A549 (cell line): ENCODE data around the gene MZF1. TPM values are rescaled to one million over a fixed set of nuclear protein-coding genes. Genes with fewer than 3 reads are reported as not detected.

ENCODE experiments used
- ATAC-seq, 2 experiments: fragments of 200-7000 bp in 1 of 2; fragments of >200 bp in 1 of 2; cut with Nextera tagmentation in 1 of 2; cut with Tn5 transposase in 1 of 2; 3 replicates each; pipeline versions ENCODE4 v1.8.0 to v1.9.1; 2018 to 2020; ENCODE audit warnings: mild to moderate bottlenecking in 1 of 2, moderate library complexity in 1 of 2
- CTCF ChIA-PET: fragments of 300-600 bp; sonication (Branson Sonifier 250); formaldehyde crosslinking; extraction: SDS; loops from one replicate; lab custom pipeline; 2021; ENCODE audit warnings: antibody characterized with exemption, inconsistent platforms; lab: Yijun Ruan, JAX
- POLR2A ChIA-PET: fragments of 350-600 bp; formaldehyde crosslinking; extraction: SDS; loops from one replicate; lab custom pipeline; 2021; ENCODE audit warnings: antibody characterized with exemption, inconsistent platforms; lab: Yijun Ruan, JAX
- DNase-seq, 2 experiments: peaks; one replicate each; pipeline versions ENCODE4 v3.0.0 to v3.0.0-alpha.2; 2011 to 2016; ENCODE audit warnings: low read depth in 1 of 2, low spot score in 1 of 2
- FAIRE-seq: peaks from 2 replicates; lab custom pipeline; 2011; peaks lifted over from hg19 to GRCh38; lab: Jason Lieb, UNC
- H3K27ac ChIP-seq, 2 experiments: fragments of >200 bp; sonication (Bioruptor Twin); formaldehyde crosslinking; 3 replicates each; pipeline ENCODE4 v1.5.1; 2016 to 2017
- H3K4me1 ChIP-seq: fragments of >200 bp; sonication (Bioruptor Twin); formaldehyde crosslinking; 3 replicates; pipeline ENCODE4 v1.6.1; 2016
- H3K4me2 ChIP-seq: fragments of >200 bp; sonication (Bioruptor Twin); formaldehyde crosslinking; 3 replicates; pipeline ENCODE4 v1.6.1; 2016
- H3K4me3 ChIP-seq: fragments of >200 bp; sonication (Bioruptor Twin); formaldehyde crosslinking; 3 replicates; pipeline ENCODE4 v1.5.1; 2016
- H3K9me3 ChIP-seq: fragments of >200 bp; sonication (Bioruptor Twin); formaldehyde crosslinking; 3 replicates; pipeline ENCODE4 v1.6.1; 2016
- ATOH8 ChIP-seq: fragments of 250-450 bp; sonication (Bioruptor Pico); IDR thresholded peaks from 2 replicates; pipeline ENCODE4 v1.5.0; 2020; ENCODE audit warnings: low read depth, mild to moderate bottlenecking, moderate library complexity
- BCL3 ChIP-seq: fragments of >200 bp; sonication (Bioruptor Twin); formaldehyde crosslinking; IDR thresholded peaks from 3 replicates; pipeline ENCODE4 v1.6.1; 2016
- BHLHE40 ChIP-seq: IDR thresholded peaks from 2 replicates; pipeline ENCODE4 v1.6.1; 2012; ENCODE audit warnings: low read depth, low read length, inconsistent platforms
- CBX2 ChIP-seq: fragments of 200-600 bp; sonication (generic); IDR thresholded peaks from 2 replicates; pipeline ENCODE4 v1.6.1; 2016; ENCODE audit warnings: low read depth, mild to moderate bottlenecking, borderline replicate concordance
- CBX8 ChIP-seq: fragments of 200-600 bp; sonication (generic); IDR thresholded peaks from 2 replicates; pipeline ENCODE4 v1.6.1; 2016
- CEBPB ChIP-seq, 2 experiments: fragments of >200 bp in 1 of 2; sonication (Bioruptor Twin) in 1 of 2; formaldehyde crosslinking in 1 of 2; IDR thresholded peaks; 2 replicates each; pipeline ENCODE4 v1.6.1; 2012 to 2016
- CHD2 ChIP-seq: fragments of 150-350 bp; IDR thresholded peaks from 2 replicates; pipeline ENCODE4 v1.6.1; 2014; ENCODE audit warnings: low read length; ENCODE audit not compliant: partially characterized antibody
- EHF ChIP-seq: fragments of 250-450 bp; sonication (Bioruptor Pico); IDR thresholded peaks from 2 replicates; pipeline ENCODE4 v1.5.0; 2020; ENCODE audit warnings: mild to moderate bottlenecking
- EHMT2 ChIP-seq: fragments of 200-600 bp; sonication (generic); IDR thresholded peaks from 2 replicates; pipeline ENCODE4 v1.6.1; 2016; ENCODE audit warnings: antibody characterized with exemption, low read depth, mild to moderate bottlenecking, moderate library complexity
- EP300 ChIP-seq, 2 experiments: fragments of >200 bp; sonication (Bioruptor Twin); formaldehyde crosslinking; IDR thresholded peaks; 2 replicates in 1 of 2; 3 replicates in 1 of 2; pipeline ENCODE4 v1.6.1; 2016 to 2017
- ESRRA ChIP-seq: fragments of 150-350 bp; IDR thresholded peaks from 2 replicates; pipeline ENCODE4 v1.6.1; 2014; ENCODE audit warnings: mild to moderate bottlenecking, low read length, borderline replicate concordance
- FOSB ChIP-seq: fragments of 250-450 bp; sonication (Bioruptor Pico); IDR thresholded peaks from 2 replicates; pipeline ENCODE4 v1.5.0; 2020; ENCODE audit warnings: mild to moderate bottlenecking, moderate library complexity
- FOXS1 ChIP-seq: fragments of 250-450 bp; sonication (Bioruptor Pico); IDR thresholded peaks from 2 replicates; pipeline ENCODE4 v1.5.0; 2020; ENCODE audit warnings: mild to moderate bottlenecking, moderate library complexity
- HES2 ChIP-seq: fragments of >200 bp; sonication (Bioruptor Twin); formaldehyde crosslinking; IDR thresholded peaks from 2 replicates; pipeline ENCODE4 v1.6.1; 2016
- HEYL ChIP-seq: fragments of 250-450 bp; sonication (Bioruptor Pico); IDR thresholded peaks from 2 replicates; pipeline ENCODE4 v1.8.0; 2021; ENCODE audit warnings: mild to moderate bottlenecking, moderate library complexity
- HMGXB4 ChIP-seq: fragments of 250-450 bp; sonication (Bioruptor Pico); IDR thresholded peaks from 2 replicates; pipeline ENCODE4 v1.5.0; 2021; ENCODE audit warnings: mild to moderate bottlenecking, moderate library complexity, borderline replicate concordance
- HOXB5 ChIP-seq: fragments of 250-450 bp; sonication (Bioruptor Pico); IDR thresholded peaks from 2 replicates; pipeline ENCODE4 v1.5.0; 2020; ENCODE audit warnings: mild to moderate bottlenecking, moderate library complexity
- JUNB ChIP-seq: fragments of >200 bp; sonication (Bioruptor Twin); formaldehyde crosslinking; IDR thresholded peaks from 2 replicates; pipeline ENCODE4 v1.6.1; 2016
- MAFK ChIP-seq: fragments of 450-650 bp; IDR thresholded peaks from 2 replicates; pipeline ENCODE4 v1.6.1; 2014; ENCODE audit not compliant: partially characterized antibody
- MAZ ChIP-seq: fragments of 150-350 bp; IDR thresholded peaks from 2 replicates; pipeline ENCODE4 v1.6.1; 2014; ENCODE audit warnings: antibody characterized with exemption, low read depth, low read length, borderline replicate concordance
- MYC ChIP-seq: IDR thresholded peaks from 2 replicates; pipeline ENCODE4 v1.6.1; 2012; ENCODE audit warnings: mild to moderate bottlenecking, inconsistent platforms, low read length, improper control_type of control experiment, borderline replicate concordance
- NFE2L2 ChIP-seq: fragments of 150-350 bp; conservative IDR thresholded peaks from 2 replicates; pipeline ENCODE4 v1.6.1; 2014; ENCODE audit warnings: low read length
- NPAS2 ChIP-seq: fragments of 250-450 bp; sonication (Bioruptor Pico); IDR thresholded peaks from 2 replicates; pipeline ENCODE4 v1.8.0; 2022; ENCODE audit warnings: mild to moderate bottlenecking, moderate library complexity, borderline replicate concordance
- NR3C1 ChIP-seq: fragments of >200 bp; sonication (Bioruptor Twin); formaldehyde crosslinking; IDR thresholded peaks from 3 replicates; pipeline ENCODE4 v1.6.1; 2017
- PBX3 ChIP-seq: IDR thresholded peaks from 2 replicates; pipeline ENCODE4 v1.6.1; 2012
- PHF8 ChIP-seq: fragments of 200-600 bp; sonication (generic); IDR thresholded peaks from 2 replicates; pipeline ENCODE4 v1.6.1; 2016; ENCODE audit warnings: low read depth, mild to moderate bottlenecking, antibody characterized with exemption, moderate library complexity, borderline replicate concordance
- POLR2A ChIP-seq: IDR thresholded peaks from 2 replicates; pipeline ENCODE4 v1.6.1; 2012; ENCODE audit warnings: mild to moderate bottlenecking, low read length
- RAD21 ChIP-seq, 2 experiments: fragments of >200 bp in 1 of 2; sonication (Bioruptor Twin) in 1 of 2; formaldehyde crosslinking in 1 of 2; IDR thresholded peaks in 1 of 2; conservative IDR thresholded peaks in 1 of 2; 2 replicates in 1 of 2; 3 replicates in 1 of 2; pipeline ENCODE4 v1.6.1; 2012 to 2018; ENCODE audit warnings: inconsistent platforms in 1 of 2
- RCOR1 ChIP-seq: fragments of 150-350 bp; IDR thresholded peaks from 2 replicates; pipeline ENCODE4 v1.6.1; 2014; ENCODE audit warnings: antibody characterized with exemption, low read length, low read depth
- RFX5 ChIP-seq: fragments of 450-650 bp; IDR thresholded peaks from 2 replicates; pipeline ENCODE4 v1.7.1; 2014; ENCODE audit warnings: antibody characterized with exemption, mild to moderate bottlenecking, moderate library complexity
- RNF2 ChIP-seq: fragments of 200-600 bp; sonication (generic); IDR thresholded peaks from 2 replicates; pipeline ENCODE4 v1.6.1; 2016; ENCODE audit warnings: low read depth, mild to moderate bottlenecking, antibody characterized with exemption, moderate library complexity, borderline replicate concordance
- SREBF2 ChIP-seq: fragments of 450-650 bp; IDR thresholded peaks from 2 replicates; pipeline ENCODE4 v1.6.1; 2014; ENCODE audit warnings: mild to moderate bottlenecking, moderate library complexity
- ZC3H11A ChIP-seq: fragments of 450-650 bp; IDR thresholded peaks from 2 replicates; pipeline ENCODE4 v1.6.1; 2014; ENCODE audit warnings: antibody characterized with exemption, mild to moderate bottlenecking
- ZNF302 ChIP-seq: fragments of 250-450 bp; sonication (Bioruptor Pico); IDR thresholded peaks from 2 replicates; pipeline ENCODE4 v1.9.0; 2021; ENCODE audit warnings: inconsistent platforms, mild to moderate bottlenecking, moderate library complexity
- WGBS: methylation state at CpG from one replicate; pipeline ENCODE4 v1.1.6; 2017; ENCODE audit errors: missing lambda C conversion rate; 5-methylcytosine and 5-hydroxymethylcytosine counted together
- polyA plus RNA-seq, 4 experiments: library from polyadenylated mRNA; depleted of rRNA in 3 of 4; stranded (reverse); fragments of >200 nt; fragmentation: RNase III in 1 of 4; extraction: RNeasy Plus Mini Kit Qiagen cat#74134 plus additional on column Dnase treatment in 1 of 4; gene quantifications; 2 replicates in 3 of 4; 3 replicates in 1 of 4; pipeline ENCODE4 v1.2.3, GENCODE V29; 2011 to 2017
- TF ChIP-seq, protein P1 (sequence below): IDR thresholded peaks from 2 replicates; pipeline ENCODE4 v1.6.1; 2012; ENCODE audit warnings: low read depth, borderline replicate concordance

Gene MZF1
- polyA plus RNA-seq, 2 of the 4 experiments (the other 2 are of a cell fraction) = 19.5 to 20.3 TPM

DNA sequence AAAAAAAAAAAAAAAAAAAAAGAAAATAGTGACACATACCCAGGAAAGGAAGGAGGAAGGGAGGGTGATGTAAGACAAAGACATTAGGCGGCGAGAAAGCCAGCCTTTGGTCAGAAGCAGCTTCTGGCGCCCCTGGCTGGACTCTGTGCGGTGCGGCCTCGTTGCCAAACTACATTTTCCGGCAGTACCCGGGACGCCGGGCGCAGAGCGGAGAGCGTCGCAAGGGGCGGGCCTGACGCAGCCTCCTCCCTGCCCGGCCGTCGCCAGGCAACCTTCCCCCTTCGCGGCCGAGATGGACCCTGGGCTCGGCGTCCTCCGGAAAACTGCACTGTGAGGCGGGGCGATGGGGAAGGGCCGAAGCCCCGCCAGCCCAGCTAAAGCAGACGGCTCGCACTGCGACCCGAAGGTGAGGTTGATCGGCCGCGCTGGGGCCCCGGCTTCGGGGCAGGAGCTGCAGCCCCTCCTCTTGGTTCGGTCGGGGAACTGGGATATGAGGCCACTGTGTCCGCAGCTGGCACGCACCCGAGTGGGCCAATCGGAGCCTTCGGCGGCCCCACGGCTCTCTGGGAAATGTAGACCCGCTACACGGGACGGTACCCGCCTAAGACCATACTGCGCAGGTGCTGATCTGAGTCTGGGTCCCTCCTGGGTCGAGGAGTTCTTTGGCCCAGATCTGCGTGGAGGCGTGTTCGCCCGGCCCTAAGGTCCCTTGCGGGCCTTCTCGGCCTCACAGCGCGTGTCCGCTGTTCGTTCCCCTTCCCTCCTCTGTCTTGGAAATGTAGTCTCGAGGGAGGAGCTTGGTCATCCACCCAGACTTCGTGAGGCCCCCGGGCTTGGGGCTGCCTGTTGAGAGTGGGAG lies 2.3 kb upstream of the MZF1 start:
- FAIRE-seq (peak; percentile 18), ATAC-seq (peak; percentile 70 to 77)
- under 1% methylated on average over 49 of the region's 66 CpGs for WGBS
- TF ChIP-seq EP300 (IDR thresholded peaks at IDR 0.05) (no peak), HES2 (no peak), ZNF302 (CRISPR knock-in tag) (no peak), CBX8 (no peak), RFX5 (0 out of 2 replicates have a peak, but pooled peaks have one; percentile 11), MAFK (no peak), RCOR1 (no peak), POLR2A (peak; percentile 82), CEBPB (IDR thresholded peaks at IDR 0.05) (no peak), ESRRA (no peak), HOXB5 (CRISPR knock-in tag) (no peak), BHLHE40 (no peak), JUNB (no peak), RNF2 (no peak), MYC (peak; percentile 63), FOSB (CRISPR knock-in tag) (no peak), CHD2 (no peak), NPAS2 (CRISPR knock-in tag) (no peak), PHF8 (peak; percentile 58; the same call in 1 of the 2 replicates), HEYL (CRISPR knock-in tag) (no peak), EHF (CRISPR knock-in tag) (no peak), EHMT2 (no peak), ATOH8 (CRISPR knock-in tag) (peak; percentile 50; the same call in 1 of the 2 replicates), NFE2L2 (no peak), PBX3 (0 out of 2 replicates have a peak, but pooled peaks have one; percentile 21), ZC3H11A (no peak), HMGXB4 (CRISPR knock-in tag) (peak; percentile 62; the same call in 1 of the 2 replicates), NR3C1 (no peak), FOXS1 (no peak), MAZ (no peak), BCL3 (peak; percentile 86), SREBF2 (no peak), CBX2 (no peak), RAD21 (conservative IDR thresholded peaks at IDR 0.05 in 1 of 2, IDR thresholded peaks at IDR 0.05 in 1 of 2) (no peak)
- TF ChIP-seq, protein P1, sequence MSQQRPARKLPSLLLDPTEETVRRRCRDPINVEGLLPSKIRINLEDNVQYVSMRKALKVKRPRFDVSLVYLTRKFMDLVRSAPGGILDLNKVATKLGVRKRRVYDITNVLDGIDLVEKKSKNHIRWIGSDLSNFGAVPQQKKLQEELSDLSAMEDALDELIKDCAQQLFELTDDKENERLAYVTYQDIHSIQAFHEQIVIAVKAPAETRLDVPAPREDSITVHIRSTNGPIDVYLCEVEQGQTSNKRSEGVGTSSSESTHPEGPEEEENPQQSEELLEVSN = peak; percentile 88; the same call in 1 of the 2 replicates

More for the DNA sequence above, 2.3 kb upstream of the MZF1 start:
- ChIA-PET POLR2A (interaction anchor here (0.7 to 2.6 kb wide), 11 partner anchors 8 to 213 kb away, joined by 3 to 34 read pairs (median 4); partner anchors contain the start of genes CHMP2A, TRIM28, UBE2M and ZBTB45), CTCF (interaction anchor here (0.6 to 5.8 kb wide), 4 partner anchors 9 to 168 kb away, joined by 3 to 39 read pairs (median 4); partner anchors contain the start of gene ZBTB45)
- DNase-seq = peak; percentile 93 to 95
- Histone ChIP-seq H3K27ac (peak overlapping the region; percentile 91), H3K4me2 (peak overlapping the region; percentile 92), H3K4me1 (peaks cover 15% of the 10 kb centered on the region), H3K9me3 (no peaks in the 10 kb centered on the region), H3K4me3 (peak overlapping the region; percentile 67)
